DOHH2 (cell line): ENCODE measurements around the gene PTTG1IP2.

Source experiments
- EZH2phosphoT487 ChIP-seq: fragments of 200-600 bp; sonication (generic); IDR thresholded peaks from 2 replicates; pipeline ENCODE4 v1.6.1; 2017; ENCODE audit warnings: borderline replicate concordance, mild to moderate bottlenecking, antibody characterized with exemption, low read length, moderate library complexity, mixed read lengths
- TF ChIP-seq, protein P1 (sequence below): fragments of 200-600 bp; sonication (generic); IDR thresholded peaks from one replicate; pipeline ENCODE4 v1.5.1; 2014; ENCODE audit warnings: antibody characterized with exemption, mild to moderate bottlenecking, low read depth, low read length; ENCODE audit not compliant: poor library complexity, severe bottlenecking

DNA sequence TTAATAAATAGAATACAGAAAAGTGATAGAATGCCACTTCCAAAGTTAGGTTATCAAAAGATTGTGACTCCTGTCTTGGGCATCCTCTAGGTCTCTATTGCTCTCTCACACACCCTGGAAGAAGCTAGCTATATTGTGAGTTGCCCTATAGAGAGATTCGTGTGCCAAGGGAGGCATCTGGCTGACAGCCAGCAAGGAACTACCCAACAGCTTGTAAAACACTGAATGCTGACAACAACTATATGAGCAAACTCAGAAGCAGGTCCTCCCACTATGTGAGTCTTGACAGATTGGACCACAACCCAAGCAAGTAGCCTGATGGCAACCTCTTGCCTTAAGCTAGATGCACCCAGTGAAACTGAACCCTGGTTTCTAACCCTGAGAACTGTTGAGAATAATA, 71.0 kb downstream of the PTTG1IP2 start:
- TF ChIP-seq, protein P1, sequence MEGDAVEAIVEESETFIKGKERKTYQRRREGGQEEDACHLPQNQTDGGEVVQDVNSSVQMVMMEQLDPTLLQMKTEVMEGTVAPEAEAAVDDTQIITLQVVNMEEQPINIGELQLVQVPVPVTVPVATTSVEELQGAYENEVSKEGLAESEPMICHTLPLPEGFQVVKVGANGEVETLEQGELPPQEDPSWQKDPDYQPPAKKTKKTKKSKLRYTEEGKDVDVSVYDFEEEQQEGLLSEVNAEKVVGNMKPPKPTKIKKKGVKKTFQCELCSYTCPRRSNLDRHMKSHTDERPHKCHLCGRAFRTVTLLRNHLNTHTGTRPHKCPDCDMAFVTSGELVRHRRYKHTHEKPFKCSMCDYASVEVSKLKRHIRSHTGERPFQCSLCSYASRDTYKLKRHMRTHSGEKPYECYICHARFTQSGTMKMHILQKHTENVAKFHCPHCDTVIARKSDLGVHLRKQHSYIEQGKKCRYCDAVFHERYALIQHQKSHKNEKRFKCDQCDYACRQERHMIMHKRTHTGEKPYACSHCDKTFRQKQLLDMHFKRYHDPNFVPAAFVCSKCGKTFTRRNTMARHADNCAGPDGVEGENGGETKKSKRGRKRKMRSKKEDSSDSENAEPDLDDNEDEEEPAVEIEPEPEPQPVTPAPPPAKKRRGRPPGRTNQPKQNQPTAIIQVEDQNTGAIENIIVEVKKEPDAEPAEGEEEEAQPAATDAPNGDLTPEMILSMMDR: no peak
- no peak for TF ChIP-seq EZH2phosphoT487
